GM19351 (cell line): ENCODE data around the gene BRINP2.
A peak's percentile ranks its signal among the peaks of the same experiment; 100 is the strongest.

Experiments
- ATAC-seq: cut with Tn5 transposase; IDR thresholded peaks from one replicate; pipeline ENCODE4 v1.9.1; 2021; ENCODE audit warnings: mild to moderate bottlenecking, moderate library complexity; ENCODE audit not compliant: unreplicated experiment

BRINP2 gene

GRCh38 chr1:177164380-177165068, 6.2 kb upstream of the BRINP2 start, which contains the start of gene ASTN1:
TSS of gene ASTN1 (minus strand) at chr1:177164712. CDS start at chr1:177164676, 36 bp downstream.
- no peak for ATAC-seq

DNA sequence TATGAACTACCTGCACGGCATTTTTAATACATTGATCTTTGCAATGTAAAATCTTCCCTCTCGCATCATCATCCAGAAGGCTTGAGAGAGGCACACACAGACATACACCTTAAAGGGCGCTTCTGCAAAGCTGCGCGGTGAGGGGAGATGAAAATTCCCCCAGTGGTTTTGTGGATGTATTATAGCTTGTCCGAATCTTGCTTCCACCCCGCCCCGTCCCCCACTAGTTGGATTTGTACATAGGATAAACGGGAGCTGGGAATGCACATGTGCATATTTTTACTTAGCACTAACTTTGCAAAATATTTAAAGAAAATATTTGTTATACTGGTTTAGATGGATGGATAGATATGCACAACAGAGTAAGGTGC, 5.7 kb upstream of the BRINP2 start:
- no peak for ATAC-seq

GRCh38 chr1:177171536-177172123, 872 bp downstream of the BRINP2 start:
- no peak for ATAC-seq

- no peak for ATAC-seq
Observed at GRCh38 chr1:177172272-177172671, 1.5 kb downstream of the BRINP2 start.

DNA sequence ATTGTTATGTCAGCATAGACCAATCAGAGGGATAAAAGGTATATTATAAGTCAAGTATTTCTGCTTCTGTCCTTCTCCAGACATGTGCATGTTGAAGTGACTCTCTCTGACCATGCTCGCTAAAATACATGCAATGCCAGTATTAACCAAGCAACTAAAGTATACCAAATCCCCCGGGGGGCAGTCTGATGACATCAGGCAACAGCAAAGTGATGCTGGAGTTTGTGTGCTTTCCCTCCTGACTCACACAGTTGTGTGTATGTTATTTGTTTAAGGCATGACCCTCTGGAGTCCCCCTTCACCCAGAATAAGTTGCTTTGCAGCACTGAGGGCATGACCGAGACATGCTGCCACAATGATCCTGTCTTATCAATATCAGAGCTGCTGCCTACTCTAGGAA, 2.1 kb downstream of the BRINP2 start:
- no peak for ATAC-seq

GRCh38 chr1:177173976-177174375, 3.2 kb downstream of the BRINP2 start:
- no peak for ATAC-seq

GRCh38 chr1:177174921-177175634, 4.3 kb downstream of the BRINP2 start:
- ATAC-seq = no peak

DNA sequence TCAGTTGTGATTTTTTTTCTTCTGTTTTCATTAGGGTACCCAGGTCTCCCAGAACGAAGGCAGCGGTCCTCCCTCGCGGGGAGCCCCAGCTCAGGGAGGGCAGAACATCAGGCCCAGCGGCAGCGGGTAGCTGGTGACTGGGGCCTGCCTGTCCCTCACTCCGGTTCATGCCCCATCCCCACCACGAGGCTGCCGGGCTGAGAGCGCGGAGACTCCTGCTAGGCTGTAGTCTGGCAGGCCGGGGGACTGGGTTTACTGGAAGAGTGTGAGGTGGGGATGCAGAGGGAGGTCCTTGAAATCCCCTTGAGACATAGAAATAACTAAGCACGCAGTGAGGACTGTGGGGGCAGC, 10.5 kb downstream of the BRINP2 start:
- ATAC-seq = peak; percentile 13

GRCh38 chr1:177181631-177182291, 11.0 kb downstream of the BRINP2 start:
- ATAC-seq = peak; percentile 93

GRCh38 chr1:177183836-177184235, 13.1 kb downstream of the BRINP2 start:
- no peak for ATAC-seq

- no peak for ATAC-seq
Observed at GRCh38 chr1:177185209-177185608, 14.5 kb downstream of the BRINP2 start.

GRCh38 chr1:177186639-177187038, 15.9 kb downstream of the BRINP2 start:
- no peak for ATAC-seq

GRCh38 chr1:177190308-177190970, 19.7 kb downstream of the BRINP2 start:
- no peak for ATAC-seq

GRCh38 chr1:177198243-177198642, 27.5 kb downstream of the BRINP2 start:
- ATAC-seq = no peak

- no peak for ATAC-seq
Observed at GRCh38 chr1:177200290-177200689, 29.5 kb downstream of the BRINP2 start.

GRCh38 chr1:177206831-177207355, 36.1 kb downstream of the BRINP2 start:
- ATAC-seq = no peak

DNA sequence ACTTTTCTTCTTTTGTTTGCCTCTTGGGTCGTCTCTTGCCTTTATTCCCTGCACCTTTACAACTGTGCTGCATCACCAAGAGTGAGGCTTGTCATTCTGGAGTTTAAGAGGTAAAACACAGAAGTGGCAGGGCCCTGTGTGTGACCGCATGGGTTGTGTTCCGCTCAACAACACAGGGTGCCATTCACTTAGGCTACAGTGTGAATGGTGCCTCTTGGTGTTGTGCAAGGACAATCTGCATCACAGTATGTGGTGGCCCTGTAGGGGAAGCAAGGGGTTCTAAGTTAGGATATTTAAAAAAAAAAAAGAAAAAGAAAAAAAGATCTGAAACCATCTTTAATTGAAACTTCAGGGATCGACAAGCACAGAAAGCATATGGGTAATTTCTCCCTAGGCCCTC, 38.2 kb downstream of the BRINP2 start:
- no peak for ATAC-seq

DNA sequence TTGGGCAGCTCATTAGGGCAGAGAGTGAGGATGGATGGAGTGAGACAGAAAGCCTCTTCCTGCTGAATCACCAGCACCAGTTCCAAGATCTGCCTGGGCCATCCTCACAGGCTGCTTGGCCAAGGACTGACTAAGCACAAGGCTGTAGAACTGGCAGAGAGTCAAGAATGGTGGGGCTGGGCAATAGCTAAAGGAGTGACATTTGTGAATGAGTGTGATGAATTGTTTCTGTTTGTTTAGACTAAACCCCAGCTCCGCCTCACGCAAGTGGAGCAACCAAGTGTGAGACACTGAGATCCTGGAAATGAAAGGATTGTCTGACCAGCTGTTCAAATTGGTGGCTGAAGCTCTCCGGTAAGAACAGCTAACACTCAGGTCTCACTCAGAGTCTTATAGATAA, 38.6 kb downstream of the BRINP2 start:
- ATAC-seq = no peak

DNA sequence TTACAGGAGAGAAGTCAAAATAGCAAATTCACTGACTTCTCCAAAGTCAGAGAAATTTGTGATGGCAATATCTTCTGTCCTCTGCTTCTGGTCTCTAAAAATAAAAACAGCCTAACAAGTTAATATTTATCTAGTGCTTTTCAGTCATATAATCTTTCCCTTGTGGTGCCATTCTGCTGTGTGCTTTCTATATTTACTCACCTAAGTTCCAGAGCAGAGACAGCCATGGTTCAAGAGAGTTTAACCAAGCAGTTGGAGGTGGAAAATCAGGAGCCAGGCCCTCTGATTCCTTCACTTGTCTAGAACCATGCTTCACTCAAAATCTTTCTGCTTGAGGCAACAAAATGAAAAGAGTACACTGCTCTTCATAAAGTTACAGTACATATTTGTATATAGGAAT, 39.3 kb downstream of the BRINP2 start:
- no peak for ATAC-seq

DNA sequence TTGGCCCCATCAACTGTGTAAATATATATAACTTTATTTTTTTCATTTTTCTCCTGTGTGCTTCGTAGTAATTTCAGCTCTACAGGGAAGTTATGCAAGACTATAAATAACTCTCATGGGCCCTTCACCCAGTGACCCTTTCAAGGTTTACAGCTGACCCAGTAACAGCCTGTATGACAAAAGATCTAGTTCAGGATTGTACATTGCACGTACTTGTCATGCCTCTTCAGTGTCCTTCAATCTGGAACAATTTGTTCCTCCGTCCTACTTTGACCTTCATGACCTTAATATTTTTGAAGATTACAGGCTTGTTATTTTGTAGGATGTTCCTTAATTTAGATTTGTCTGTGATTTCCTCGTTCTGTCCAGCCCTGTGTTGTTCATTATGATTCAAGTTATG, 40.5 kb downstream of the BRINP2 start:
- ATAC-seq = no peak
